Measurements from ENCODE around the gene AATF.

Gene AATF

GRCh38 chr17:37081287-37081686, 132.5 kb downstream of the AATF start:
- DNase-seq (ENCODE audit: low spot score), result no peak

- no peak for DNase-seq (ENCODE audit: low spot score)
Observed at GRCh38 chr17:37082311-37082860, 133.6 kb downstream of the AATF start.

GRCh38 chr17:37082985-37083384, 134.2 kb downstream of the AATF start:
- no peak for DNase-seq (ENCODE audit: low spot score)

GRCh38 chr17:37083456-37083855, 134.7 kb downstream of the AATF start:
- no peak for DNase-seq (ENCODE audit: low spot score)

GRCh38 chr17:37084372-37084771, 135.6 kb downstream of the AATF start:
- DNase-seq (ENCODE audit: low spot score), result no peak

- no peak for DNase-seq (ENCODE audit: low spot score)
Observed at GRCh38 chr17:37086334-37086733, 137.6 kb downstream of the AATF start.

- no peak for DNase-seq (ENCODE audit: low spot score)
Observed at GRCh38 chr17:37086948-37087347, 138.2 kb downstream of the AATF start.

- no peak for DNase-seq (ENCODE audit: low spot score)
Observed at GRCh38 chr17:37087683-37088082, 138.9 kb downstream of the AATF start.

GRCh38 chr17:37088459-37088858, 139.7 kb downstream of the AATF start:
- DNase-seq (ENCODE audit: low spot score), result no peak

GRCh38 chr17:37088913-37089312, 140.2 kb downstream of the AATF start:
- DNase-seq (ENCODE audit: low spot score), result no peak

- DNase-seq (ENCODE audit: low spot score), result no peak
Observed at GRCh38 chr17:37089956-37090355, 141.2 kb downstream of the AATF start.

- no peak for DNase-seq (ENCODE audit: low spot score)
Observed at GRCh38 chr17:37090941-37091340, 142.2 kb downstream of the AATF start.

GRCh38 chr17:37092071-37092470, 143.3 kb downstream of the AATF start:
- peak; percentile 28 for DNase-seq (ENCODE audit: low spot score)

GRCh38 chr17:37092701-37093100, 143.9 kb downstream of the AATF start:
- DNase-seq (ENCODE audit: low spot score), result no peak

- no peak for DNase-seq (ENCODE audit: low spot score)
Observed at GRCh38 chr17:37094391-37094790, 145.6 kb downstream of the AATF start.

- no peak for DNase-seq (ENCODE audit: low spot score)
Observed at GRCh38 chr17:37096071-37096470, 147.3 kb downstream of the AATF start.

GRCh38 chr17:37097154-37097553, 148.4 kb downstream of the AATF start:
- no peak for DNase-seq (ENCODE audit: low spot score)

GRCh38 chr17:37098152-37098551, 149.4 kb downstream of the AATF start:
- no peak for DNase-seq (ENCODE audit: low spot score)

GRCh38 chr17:37098910-37099664, 150.3 kb downstream of the AATF start:
- DNase-seq (ENCODE audit: low spot score), result no peak

GRCh38 chr17:37100231-37100630, 151.5 kb downstream of the AATF start:
- no peak for DNase-seq (ENCODE audit: low spot score)

- no peak for DNase-seq (ENCODE audit: low spot score)
Observed at GRCh38 chr17:37101306-37101705, 152.6 kb downstream of the AATF start.

- no peak for DNase-seq (ENCODE audit: low spot score)
Observed at GRCh38 chr17:37103231-37103630, 154.5 kb downstream of the AATF start.

- no peak for DNase-seq (ENCODE audit: low spot score)
Observed at GRCh38 chr17:37106049-37106448, 157.3 kb downstream of the AATF start.
